ENCODE data around the gene FRMD8. TPM values are rescaled to one million over a fixed set of nuclear protein-coding genes. Genes with fewer than 3 reads are reported as not detected.

Gene FRMD8
- total and polyA plus RNA-seq, 2 experiments from 2014 or later: 32.6 to 64.6 TPM

- no peaks in the 10 kb centered on the region for H3K27me3 ChIP-seq
- H3K9me3 ChIP-seq (ENCODE audit: low read depth): no peaks in the 10 kb centered on the region
- H3K4me3 ChIP-seq: no peak overlapping the region
- no peak for TF ChIP-seq CTCF (IDR thresholded peaks at IDR 0.05; ENCODE audit: low read depth, low read length)
- no peak for DNase-seq (ENCODE audit: low read depth in 1 of 2, low spot score in 1 of 2)
- no peaks in the 10 kb centered on the region for H3K36me3 ChIP-seq
- H3K4me1 ChIP-seq (ENCODE audit: low read depth): peaks cover 37% of the 10 kb centered on the region
- no peak overlapping the region for H3K27ac ChIP-seq
These were observed 6.6 kb upstream of the FRMD8 start for GRCh38 chr11:65379698-65380459.

GRCh38 chr11:65380460-65381119, 5.8 kb upstream of the FRMD8 start:
- no peak for TF ChIP-seq CTCF (IDR thresholded peaks at IDR 0.05; ENCODE audit: low read depth, low read length)
- Histone ChIP-seq H3K9me3 (ENCODE audit: low read depth) (no peaks in the 10 kb centered on the region), H3K27me3 (no peaks in the 10 kb centered on the region), H3K27ac (peak overlapping the region; percentile 86), H3K4me3 (no peak overlapping the region), H3K4me1 (ENCODE audit: low read depth) (peaks cover 37% of the 10 kb centered on the region), H3K36me3 (no peaks in the 10 kb centered on the region)
- no peak for DNase-seq (ENCODE audit: low read depth in 1 of 2, low spot score in 1 of 2)

- no peaks in the 10 kb centered on the region for H3K27me3 ChIP-seq
- H3K27ac ChIP-seq: peak overlapping the region; percentile 86
- no peaks in the 10 kb centered on the region for H3K9me3 ChIP-seq (ENCODE audit: low read depth)
- TF ChIP-seq CTCF (IDR thresholded peaks at IDR 0.05; ENCODE audit: low read depth, low read length): no peak
- H3K4me1 ChIP-seq (ENCODE audit: low read depth): peaks cover 37% of the 10 kb centered on the region
- DNase-seq (ENCODE audit: low read depth in 1 of 2, low spot score in 1 of 2): no peak
- no peaks in the 10 kb centered on the region for H3K36me3 ChIP-seq
- H3K4me3 ChIP-seq: no peak overlapping the region
These were observed 4.8 kb upstream of the FRMD8 start for GRCh38 chr11:65381716-65382032.

- Histone ChIP-seq H3K9me3 (ENCODE audit: low read depth) (no peaks in the 10 kb centered on the region), H3K27ac (peak within 1 kb of the TSS; percentile 86), H3K36me3 (no peaks in the 10 kb centered on the region), H3K4me1 (ENCODE audit: low read depth) (peaks cover 40% of the 10 kb centered on the region), H3K27me3 (no peaks in the 10 kb centered on the region), H3K4me3 (no peak within 1 kb of the TSS)
- peak; percentile 80 for TF ChIP-seq CTCF (IDR thresholded peaks at IDR 0.05; ENCODE audit: low read depth, low read length)
- peak; percentile 86 to 99 for DNase-seq (ENCODE audit: low read depth in 1 of 2, low spot score in 1 of 2)
These were observed 4.2 kb upstream of the FRMD8 start, which contains the start of gene SLC25A45 for GRCh38 chr11:65382033-65382803. Gene SLC25A45 (minus strand): TSS chr11:65382646. CDS start chr11:65381951, 695 bp downstream.

GRCh38 chr11:65382804-65383368, 3.6 kb upstream of the FRMD8 start:
- no peak for TF ChIP-seq CTCF (IDR thresholded peaks at IDR 0.05; ENCODE audit: low read depth, low read length)
- H3K27ac ChIP-seq: peak overlapping the region; percentile 86
- H3K36me3 ChIP-seq: no peaks in the 10 kb centered on the region
- H3K4me1 ChIP-seq (ENCODE audit: low read depth): peaks cover 40% of the 10 kb centered on the region
- no peaks in the 10 kb centered on the region for H3K9me3 ChIP-seq (ENCODE audit: low read depth)
- H3K4me3 ChIP-seq: no peak overlapping the region
- H3K27me3 ChIP-seq: no peaks in the 10 kb centered on the region
- peak in 1 of 2 donors; percentile 38 for DNase-seq (ENCODE audit: low read depth in 1 of 2, low spot score in 1 of 2)

Data from cardiac muscle cell (in vitro differentiated cells and primary cell).